A549 (cell line): ENCODE results near the gene AGA. TPM values are rescaled to one million over a fixed set of nuclear protein-coding genes. Genes with fewer than 3 reads are reported as not detected.

Source experiments
- ATAC-seq, 2 experiments: fragments of 200-7000 bp in 1 of 2; fragments of >200 bp in 1 of 2; cut with Nextera tagmentation in 1 of 2; cut with Tn5 transposase in 1 of 2; 3 replicates each; pipeline versions ENCODE4 v1.8.0 to v1.9.1; 2018 to 2020; ENCODE audit warnings: mild to moderate bottlenecking in 1 of 2, moderate library complexity in 1 of 2
- CTCF ChIA-PET: fragments of 300-600 bp; sonication (Branson Sonifier 250); formaldehyde crosslinking; extraction: SDS; loops from one replicate; lab custom pipeline; 2021; ENCODE audit warnings: antibody characterized with exemption, inconsistent platforms; lab: Yijun Ruan, JAX
- POLR2A ChIA-PET: fragments of 350-600 bp; formaldehyde crosslinking; extraction: SDS; loops from one replicate; lab custom pipeline; 2021; ENCODE audit warnings: antibody characterized with exemption, inconsistent platforms; lab: Yijun Ruan, JAX
- DNase-seq, 2 experiments: peaks; one replicate each; pipeline versions ENCODE4 v3.0.0 to v3.0.0-alpha.2; 2011 to 2016; ENCODE audit warnings: low read depth in 1 of 2, low spot score in 1 of 2
- FAIRE-seq: peaks from 2 replicates; lab custom pipeline; 2011; peaks lifted over from hg19 to GRCh38; lab: Jason Lieb, UNC
- H3K27ac ChIP-seq, 2 experiments: fragments of >200 bp; sonication (Bioruptor Twin); formaldehyde crosslinking; 3 replicates each; pipeline ENCODE4 v1.5.1; 2016 to 2017
- H3K4me1 ChIP-seq: fragments of >200 bp; sonication (Bioruptor Twin); formaldehyde crosslinking; 3 replicates; pipeline ENCODE4 v1.6.1; 2016
- H3K4me2 ChIP-seq: fragments of >200 bp; sonication (Bioruptor Twin); formaldehyde crosslinking; 3 replicates; pipeline ENCODE4 v1.6.1; 2016
- H3K4me3 ChIP-seq: fragments of >200 bp; sonication (Bioruptor Twin); formaldehyde crosslinking; 3 replicates; pipeline ENCODE4 v1.5.1; 2016
- H3K9me3 ChIP-seq: fragments of >200 bp; sonication (Bioruptor Twin); formaldehyde crosslinking; 3 replicates; pipeline ENCODE4 v1.6.1; 2016
- BCL3 ChIP-seq: fragments of >200 bp; sonication (Bioruptor Twin); formaldehyde crosslinking; IDR thresholded peaks from 3 replicates; pipeline ENCODE4 v1.6.1; 2016
- BHLHE40 ChIP-seq: IDR thresholded peaks from 2 replicates; pipeline ENCODE4 v1.6.1; 2012; ENCODE audit warnings: low read depth, low read length, inconsistent platforms
- CBX2 ChIP-seq: fragments of 200-600 bp; sonication (generic); IDR thresholded peaks from 2 replicates; pipeline ENCODE4 v1.6.1; 2016; ENCODE audit warnings: low read depth, mild to moderate bottlenecking, borderline replicate concordance
- CBX8 ChIP-seq: fragments of 200-600 bp; sonication (generic); IDR thresholded peaks from 2 replicates; pipeline ENCODE4 v1.6.1; 2016
- CEBPB ChIP-seq, 2 experiments: fragments of >200 bp in 1 of 2; sonication (Bioruptor Twin) in 1 of 2; formaldehyde crosslinking in 1 of 2; IDR thresholded peaks; 2 replicates each; pipeline ENCODE4 v1.6.1; 2012 to 2016
- CHD2 ChIP-seq: fragments of 150-350 bp; IDR thresholded peaks from 2 replicates; pipeline ENCODE4 v1.6.1; 2014; ENCODE audit warnings: low read length; ENCODE audit not compliant: partially characterized antibody
- CHD4 ChIP-seq: fragments of 200-600 bp; sonication (generic); IDR thresholded peaks from 2 replicates; pipeline ENCODE4 v1.6.1; 2016; ENCODE audit warnings: antibody characterized with exemption, mild to moderate bottlenecking, borderline replicate concordance
- HES2 ChIP-seq: fragments of >200 bp; sonication (Bioruptor Twin); formaldehyde crosslinking; IDR thresholded peaks from 2 replicates; pipeline ENCODE4 v1.6.1; 2016
- HMGXB4 ChIP-seq: fragments of 250-450 bp; sonication (Bioruptor Pico); IDR thresholded peaks from 2 replicates; pipeline ENCODE4 v1.5.0; 2021; ENCODE audit warnings: mild to moderate bottlenecking, moderate library complexity, borderline replicate concordance
- HOXB13 ChIP-seq: fragments of 250-450 bp; sonication (Bioruptor Pico); IDR thresholded peaks from 2 replicates; pipeline ENCODE4 v1.5.0; 2020; ENCODE audit warnings: low read depth, mild to moderate bottlenecking, moderate library complexity
- HOXB5 ChIP-seq: fragments of 250-450 bp; sonication (Bioruptor Pico); IDR thresholded peaks from 2 replicates; pipeline ENCODE4 v1.5.0; 2020; ENCODE audit warnings: mild to moderate bottlenecking, moderate library complexity
- JUN ChIP-seq, 2 experiments: fragments of >200 bp; sonication (Bioruptor Twin); formaldehyde crosslinking; IDR thresholded peaks; 2 replicates in 1 of 2; 3 replicates in 1 of 2; pipeline ENCODE4 v1.6.1; 2016 to 2017
- MAX ChIP-seq: IDR thresholded peaks from 2 replicates; pipeline ENCODE4 v1.6.1; 2012
- MYC ChIP-seq: IDR thresholded peaks from 2 replicates; pipeline ENCODE4 v1.6.1; 2012; ENCODE audit warnings: mild to moderate bottlenecking, inconsistent platforms, low read length, improper control_type of control experiment, borderline replicate concordance
- NPAS2 ChIP-seq: fragments of 250-450 bp; sonication (Bioruptor Pico); IDR thresholded peaks from 2 replicates; pipeline ENCODE4 v1.8.0; 2022; ENCODE audit warnings: mild to moderate bottlenecking, moderate library complexity, borderline replicate concordance
- NR3C1 ChIP-seq: fragments of >200 bp; sonication (Bioruptor Twin); formaldehyde crosslinking; IDR thresholded peaks from 3 replicates; pipeline ENCODE4 v1.6.1; 2017
- POLR2A ChIP-seq: IDR thresholded peaks from 2 replicates; pipeline ENCODE4 v1.6.1; 2012; ENCODE audit warnings: mild to moderate bottlenecking, low read length
- POLR2AphosphoS2 ChIP-seq: conservative IDR thresholded peaks from 2 replicates; pipeline ENCODE4 v1.6.1; 2012; ENCODE audit warnings: low read length, improper control_type of control experiment, inconsistent platforms
- REST ChIP-seq: fragments of 200-600 bp; sonication (generic); IDR thresholded peaks from 2 replicates; pipeline ENCODE4 v1.6.1; 2016; ENCODE audit warnings: antibody characterized with exemption, mild to moderate bottlenecking, moderate library complexity
- USF2 ChIP-seq: fragments of 450-650 bp; IDR thresholded peaks from 2 replicates; pipeline ENCODE4 v1.6.1; 2014; ENCODE audit warnings: antibody characterized with exemption
- ZC3H11A ChIP-seq: fragments of 450-650 bp; IDR thresholded peaks from 2 replicates; pipeline ENCODE4 v1.6.1; 2014; ENCODE audit warnings: antibody characterized with exemption, mild to moderate bottlenecking
- ZFP36 ChIP-seq: fragments of 450-650 bp; IDR thresholded peaks from 2 replicates; pipeline ENCODE4 v1.6.1; 2014; ENCODE audit warnings: borderline replicate concordance; ENCODE audit not compliant: partially characterized antibody
- ZNF302 ChIP-seq: fragments of 250-450 bp; sonication (Bioruptor Pico); IDR thresholded peaks from 2 replicates; pipeline ENCODE4 v1.9.0; 2021; ENCODE audit warnings: inconsistent platforms, mild to moderate bottlenecking, moderate library complexity
- WGBS: methylation state at CpG from one replicate; pipeline ENCODE4 v1.1.6; 2017; ENCODE audit errors: missing lambda C conversion rate; 5-methylcytosine and 5-hydroxymethylcytosine counted together
- polyA plus RNA-seq, 4 experiments: library from polyadenylated mRNA; depleted of rRNA in 3 of 4; stranded (reverse); fragments of >200 nt; fragmentation: RNase III in 1 of 4; extraction: RNeasy Plus Mini Kit Qiagen cat#74134 plus additional on column Dnase treatment in 1 of 4; gene quantifications; 2 replicates in 3 of 4; 3 replicates in 1 of 4; pipeline ENCODE4 v1.2.3, GENCODE V29; 2011 to 2017

The AGA gene
- polyA plus RNA-seq, 2 of the 4 experiments (the other 2 are of a cell fraction): 25.1 to 44.0 TPM

- H3K4me3 ChIP-seq: no peak overlapping the region
- no peak for DNase-seq
- POLR2A ChIA-PET: interaction anchor here (1.0 kb wide), 1 partner anchor 41 kb away, joined by 4 read pairs; the partner anchor contains the start of gene AGA
- H3K4me1 ChIP-seq: peaks cover 22% of the 10 kb centered on the region
- H3K4me2 ChIP-seq: peak overlapping the region; percentile 38; the same call in 1 of the 3 replicates
- no peaks in the 10 kb centered on the region for H3K9me3 ChIP-seq
- ATAC-seq: no peak
- WGBS: 93% methylated on average over 3 of the region's 3 CpGs
- FAIRE-seq: no peak
- TF ChIP-seq CHD4 (no peak), CEBPB (IDR thresholded peaks at IDR 0.05) (no peak), MAX (no peak), HOXB5 (CRISPR knock-in tag) (no peak), JUN (IDR thresholded peaks at IDR 0.05) (no peak), MYC (no peak), NR3C1 (no peak), POLR2AphosphoS2 (no peak), HOXB13 (CRISPR knock-in tag) (no peak), USF2 (no peak), POLR2A (no peak), REST (no peak), HES2 (no peak), BCL3 (no peak)
- TF ChIP-seq, all 56 proteins: peak for 0
- 0 out of 6 replicates have a peak overlapping the region, but pooled peaks have one; percentile 5 to 14 for H3K27ac ChIP-seq
- CTCF ChIA-PET: no interaction called here
Measured at GRCh38 chr4:177483760-177484159, 41.5 kb upstream of the AGA start.

- DNase-seq: no peak
- ChIA-PET CTCF (no interaction called here), POLR2A (interaction anchor here (1.0 kb wide), 1 partner anchor 41 kb away, joined by 4 read pairs; the partner anchor contains the start of gene AGA)
- no peak overlapping the region for H3K27ac ChIP-seq
- peaks cover 22% of the 10 kb centered on the region for H3K4me1 ChIP-seq
- ATAC-seq: no peak
- 14% methylated on average over 1 of the region's 1 CpG for WGBS
- no peak for FAIRE-seq
- no peaks in the 10 kb centered on the region for H3K9me3 ChIP-seq
- no peak for TF ChIP-seq NPAS2 (CRISPR knock-in tag)
- no peak for TF ChIP-seq ZC3H11A
- no peak for TF ChIP-seq CBX8
- TF ChIP-seq HMGXB4 (CRISPR knock-in tag): no peak
- TF ChIP-seq ZNF302: no peak
- TF ChIP-seq ZFP36: no peak
- no peak for TF ChIP-seq CBX2
- TF ChIP-seq CHD2: no peak
- TF ChIP-seq CHD4: no peak
- no peak for TF ChIP-seq POLR2A
- TF ChIP-seq JUN (IDR thresholded peaks at IDR 0.05): no peak
- no peak for TF ChIP-seq BHLHE40
- H3K4me3 ChIP-seq: no peak overlapping the region
- H3K4me2 ChIP-seq: no peak overlapping the region
Measured at GRCh38 chr4:177483271-177483670, 41.0 kb upstream of the AGA start.
